ENCODE measurements around the gene STX11.
A peak's percentile ranks its signal among the peaks of the same experiment; 100 is the strongest.

Gene STX11

GRCh38 chr6:144161975-144162374 is 11.7 kb downstream of the STX11 start:
- peaks cover 0 to 5% (median 0%) of the 10 kb centered on the region in 5 donors for H3K36me3 ChIP-seq (ENCODE audit: control insufficient read depth in 5 of 5, insufficient read depth in 5 of 5, low read length in 5 of 5)
- H3K27ac ChIP-seq (ENCODE audit: low read depth, low read length): peak overlapping the region; percentile 47

GRCh38 chr6:144162977-144163376 is 12.7 kb downstream of the STX11 start:
- Histone ChIP-seq H3K27ac (ENCODE audit: low read depth, low read length) (peak overlapping the region; percentile 47), H3K36me3 (ENCODE audit: control insufficient read depth in 5 of 5, insufficient read depth in 5 of 5, low read length in 5 of 5) (peaks cover 0 to 6% (median 0%) of the 10 kb centered on the region in 5 donors), H3K9me3 (ENCODE audit: control insufficient read depth in 5 of 5, low read length in 5 of 5) (no peaks in the 10 kb centered on the region), H3K27me3 (ENCODE audit: control insufficient read depth in 5 of 5, insufficient read depth in 4 of 5, low read length in 5 of 5) (no peaks in the 10 kb centered on the region), H3K4me3 (ENCODE audit: low read depth in 1 of 5, low read length in 5 of 5) (no peak overlapping the region), H3K9ac (ENCODE audit: low read length in 5 of 5) (no peak overlapping the region), H3K4me1 (ENCODE audit: control insufficient read depth in 5 of 5, insufficient read depth in 5 of 5, low read length in 5 of 5) (peaks cover 11 to 49% (median 39%) of the 10 kb centered on the region in 5 donors)

More at GRCh38 chr6:144161975-144162374, 11.7 kb downstream of the STX11 start:
- Histone ChIP-seq H3K4me3 (ENCODE audit: low read depth in 1 of 5, low read length in 5 of 5) (no peak overlapping the region), H3K9ac (ENCODE audit: low read length in 5 of 5) (no peak overlapping the region), H3K4me1 (ENCODE audit: control insufficient read depth in 5 of 5, insufficient read depth in 5 of 5, low read length in 5 of 5) (peaks cover 12 to 59% (median 50%) of the 10 kb centered on the region in 5 donors), H3K27me3 (ENCODE audit: control insufficient read depth in 5 of 5, insufficient read depth in 4 of 5, low read length in 5 of 5) (no peaks in the 10 kb centered on the region), H3K9me3 (ENCODE audit: control insufficient read depth in 5 of 5, low read length in 5 of 5) (no peaks in the 10 kb centered on the region)

GRCh38 chr6:144165784-144166183 is 15.5 kb downstream of the STX11 start:
- H3K4me1 ChIP-seq (ENCODE audit: control insufficient read depth in 5 of 5, insufficient read depth in 5 of 5, low read length in 5 of 5): peaks cover 2 to 29% (median 16%) of the 10 kb centered on the region in 5 donors
- peaks cover 3 to 14% (median 8%) of the 10 kb centered on the region in 5 donors for H3K36me3 ChIP-seq (ENCODE audit: control insufficient read depth in 5 of 5, insufficient read depth in 5 of 5, low read length in 5 of 5)
- no peaks in the 10 kb centered on the region for H3K27me3 ChIP-seq (ENCODE audit: control insufficient read depth in 5 of 5, insufficient read depth in 4 of 5, low read length in 5 of 5)
- H3K27ac ChIP-seq (ENCODE audit: low read depth, low read length): peak overlapping the region; percentile 68
- H3K4me3 ChIP-seq (ENCODE audit: low read depth in 1 of 5, low read length in 5 of 5): peak overlapping the region in 1 of 5 donors; percentile 0
- no peak overlapping the region for H3K9ac ChIP-seq (ENCODE audit: low read length in 5 of 5)
- H3K9me3 ChIP-seq (ENCODE audit: control insufficient read depth in 5 of 5, low read length in 5 of 5): no peaks in the 10 kb centered on the region

- Histone ChIP-seq H3K36me3 (ENCODE audit: control insufficient read depth in 5 of 5, insufficient read depth in 5 of 5, low read length in 5 of 5) (peaks cover 7 to 23% (median 15%) of the 10 kb centered on the region in 5 donors), H3K4me3 (ENCODE audit: low read depth in 1 of 5, low read length in 5 of 5) (no peak overlapping the region), H3K9me3 (ENCODE audit: control insufficient read depth in 5 of 5, low read length in 5 of 5) (no peaks in the 10 kb centered on the region), H3K9ac (ENCODE audit: low read length in 5 of 5) (no peak overlapping the region), H3K27me3 (ENCODE audit: control insufficient read depth in 5 of 5, insufficient read depth in 4 of 5, low read length in 5 of 5) (no peaks in the 10 kb centered on the region), H3K4me1 (ENCODE audit: control insufficient read depth in 5 of 5, insufficient read depth in 5 of 5, low read length in 5 of 5) (peaks cover 0 to 28% (median 13%) of the 10 kb centered on the region in 5 donors), H3K27ac (ENCODE audit: low read depth, low read length) (no peak overlapping the region)
Observed at GRCh38 chr6:144170044-144170443, 19.7 kb downstream of the STX11 start.

- Histone ChIP-seq H3K27ac (ENCODE audit: low read depth, low read length) (no peak overlapping the region), H3K27me3 (ENCODE audit: control insufficient read depth in 5 of 5, insufficient read depth in 4 of 5, low read length in 5 of 5) (no peaks in the 10 kb centered on the region), H3K4me3 (ENCODE audit: low read depth in 1 of 5, low read length in 5 of 5) (no peak overlapping the region), H3K4me1 (ENCODE audit: control insufficient read depth in 5 of 5, insufficient read depth in 5 of 5, low read length in 5 of 5) (peaks cover 0 to 24% (median 10%) of the 10 kb centered on the region in 5 donors), H3K36me3 (ENCODE audit: control insufficient read depth in 5 of 5, insufficient read depth in 5 of 5, low read length in 5 of 5) (peaks cover 11 to 27% (median 15%) of the 10 kb centered on the region in 5 donors), H3K9ac (ENCODE audit: low read length in 5 of 5) (no peak overlapping the region), H3K9me3 (ENCODE audit: control insufficient read depth in 5 of 5, low read length in 5 of 5) (no peaks in the 10 kb centered on the region)
Observed at GRCh38 chr6:144171406-144171805, 21.1 kb downstream of the STX11 start.

- no peaks in the 10 kb centered on the region for H3K9me3 ChIP-seq (ENCODE audit: control insufficient read depth in 5 of 5, low read length in 5 of 5)
- H3K4me3 ChIP-seq (ENCODE audit: low read depth in 1 of 5, low read length in 5 of 5): no peak overlapping the region
- H3K9ac ChIP-seq (ENCODE audit: low read length in 5 of 5): no peak overlapping the region
- H3K4me1 ChIP-seq (ENCODE audit: control insufficient read depth in 5 of 5, insufficient read depth in 5 of 5, low read length in 5 of 5): peaks cover 0 to 42% (median 19%) of the 10 kb centered on the region in 5 donors
- H3K27ac ChIP-seq (ENCODE audit: low read depth, low read length): no peak overlapping the region
- H3K36me3 ChIP-seq (ENCODE audit: control insufficient read depth in 5 of 5, insufficient read depth in 5 of 5, low read length in 5 of 5): peaks cover 4 to 17% (median 12%) of the 10 kb centered on the region in 5 donors
- H3K27me3 ChIP-seq (ENCODE audit: control insufficient read depth in 5 of 5, insufficient read depth in 4 of 5, low read length in 5 of 5): no peaks in the 10 kb centered on the region
Observed at GRCh38 chr6:144174006-144174405, 23.7 kb downstream of the STX11 start.

GRCh38 chr6:144176043-144176442 is 25.7 kb downstream of the STX11 start:
- peaks cover 0 to 42% (median 26%) of the 10 kb centered on the region in 5 donors for H3K4me1 ChIP-seq (ENCODE audit: control insufficient read depth in 5 of 5, insufficient read depth in 5 of 5, low read length in 5 of 5)
- no peak overlapping the region for H3K4me3 ChIP-seq (ENCODE audit: low read depth in 1 of 5, low read length in 5 of 5)
- H3K36me3 ChIP-seq (ENCODE audit: control insufficient read depth in 5 of 5, insufficient read depth in 5 of 5, low read length in 5 of 5): peaks cover 3 to 14% (median 9%) of the 10 kb centered on the region in 5 donors
- H3K9me3 ChIP-seq (ENCODE audit: control insufficient read depth in 5 of 5, low read length in 5 of 5): no peaks in the 10 kb centered on the region
- no peak overlapping the region for H3K9ac ChIP-seq (ENCODE audit: low read length in 5 of 5)
- H3K27ac ChIP-seq (ENCODE audit: low read depth, low read length): peak overlapping the region; percentile 78
- no peaks in the 10 kb centered on the region for H3K27me3 ChIP-seq (ENCODE audit: control insufficient read depth in 5 of 5, insufficient read depth in 4 of 5, low read length in 5 of 5)

GRCh38 chr6:144177726-144178125 is 27.4 kb downstream of the STX11 start:
- Histone ChIP-seq H3K4me1 (ENCODE audit: control insufficient read depth in 5 of 5, insufficient read depth in 5 of 5, low read length in 5 of 5) (peaks cover 0 to 45% (median 26%) of the 10 kb centered on the region in 5 donors), H3K36me3 (ENCODE audit: control insufficient read depth in 5 of 5, insufficient read depth in 5 of 5, low read length in 5 of 5) (peaks cover 0 to 5% (median 3%) of the 10 kb centered on the region in 5 donors), H3K4me3 (ENCODE audit: low read depth in 1 of 5, low read length in 5 of 5) (no peak overlapping the region), H3K9ac (ENCODE audit: low read length in 5 of 5) (peak overlapping the region in 1 of 5 donors; percentile 27), H3K27ac (ENCODE audit: low read depth, low read length) (peak overlapping the region; percentile 78), H3K27me3 (ENCODE audit: control insufficient read depth in 5 of 5, insufficient read depth in 4 of 5, low read length in 5 of 5) (no peaks in the 10 kb centered on the region), H3K9me3 (ENCODE audit: control insufficient read depth in 5 of 5, low read length in 5 of 5) (no peaks in the 10 kb centered on the region)

GRCh38 chr6:144178323-144178722 is 28.0 kb downstream of the STX11 start:
- Histone ChIP-seq H3K4me3 (ENCODE audit: low read depth in 1 of 5, low read length in 5 of 5) (no peak overlapping the region), H3K9ac (ENCODE audit: low read length in 5 of 5) (peak overlapping the region in 1 of 5 donors; percentile 27), H3K4me1 (ENCODE audit: control insufficient read depth in 5 of 5, insufficient read depth in 5 of 5, low read length in 5 of 5) (peaks cover 0 to 45% (median 26%) of the 10 kb centered on the region in 5 donors), H3K27ac (ENCODE audit: low read depth, low read length) (peak overlapping the region; percentile 78), H3K27me3 (ENCODE audit: control insufficient read depth in 5 of 5, insufficient read depth in 4 of 5, low read length in 5 of 5) (no peaks in the 10 kb centered on the region), H3K9me3 (ENCODE audit: control insufficient read depth in 5 of 5, low read length in 5 of 5) (no peaks in the 10 kb centered on the region), H3K36me3 (ENCODE audit: control insufficient read depth in 5 of 5, insufficient read depth in 5 of 5, low read length in 5 of 5) (peaks cover 0 to 5% (median 3%) of the 10 kb centered on the region in 5 donors)

GRCh38 chr6:144179237-144179636 is 28.9 kb downstream of the STX11 start:
- H3K36me3 ChIP-seq (ENCODE audit: control insufficient read depth in 5 of 5, insufficient read depth in 5 of 5, low read length in 5 of 5): peaks cover 0 to 5% (median 3%) of the 10 kb centered on the region in 5 donors
- no peak overlapping the region for H3K27ac ChIP-seq (ENCODE audit: low read depth, low read length)
- H3K9me3 ChIP-seq (ENCODE audit: control insufficient read depth in 5 of 5, low read length in 5 of 5): no peaks in the 10 kb centered on the region
- H3K4me3 ChIP-seq (ENCODE audit: low read depth in 1 of 5, low read length in 5 of 5): no peak overlapping the region
- peaks cover 0 to 37% (median 21%) of the 10 kb centered on the region in 5 donors for H3K4me1 ChIP-seq (ENCODE audit: control insufficient read depth in 5 of 5, insufficient read depth in 5 of 5, low read length in 5 of 5)
- H3K27me3 ChIP-seq (ENCODE audit: control insufficient read depth in 5 of 5, insufficient read depth in 4 of 5, low read length in 5 of 5): no peaks in the 10 kb centered on the region
- no peak overlapping the region for H3K9ac ChIP-seq (ENCODE audit: low read length in 5 of 5)

Measured in subcutaneous abdominal adipose tissue (tissue), 5 donors.